ENCODE results near the gene ASIC2.

ASIC2 gene

GRCh38 chr17:33292981-33293867, at the start of gene ASIC2:
Gene ASIC2 (minus strand): TSS chr17:33293295.
- DNase-seq (ENCODE audit: low spot score), result no peak

- DNase-seq (ENCODE audit: low spot score), result no peak
These were observed 48.9 kb upstream of the ASIC2 start for GRCh38 chr17:33342025-33342424.

GRCh38 chr17:33338242-33338641, 45.1 kb upstream of the ASIC2 start:
- DNase-seq (ENCODE audit: low spot score), result no peak

GRCh38 chr17:33335491-33336173, 42.5 kb upstream of the ASIC2 start:
- no peak for DNase-seq (ENCODE audit: low spot score)

GRCh38 chr17:33334703-33335102, 41.6 kb upstream of the ASIC2 start:
- DNase-seq (ENCODE audit: low spot score), result no peak

GRCh38 chr17:33330877-33331276, 37.8 kb upstream of the ASIC2 start:
- DNase-seq (ENCODE audit: low spot score), result no peak

GRCh38 chr17:33328129-33328528, 35.0 kb upstream of the ASIC2 start:
- DNase-seq (ENCODE audit: low spot score), result no peak

- DNase-seq (ENCODE audit: low spot score), result no peak
These were observed 31.6 kb upstream of the ASIC2 start for GRCh38 chr17:33324736-33325135.

GRCh38 chr17:33322063-33322462, 29.0 kb upstream of the ASIC2 start:
- no peak for DNase-seq (ENCODE audit: low spot score)

GRCh38 chr17:33318241-33318640, 25.1 kb upstream of the ASIC2 start:
- no peak for DNase-seq (ENCODE audit: low spot score)

GRCh38 chr17:33316746-33317145, 23.7 kb upstream of the ASIC2 start:
- DNase-seq (ENCODE audit: low spot score), result no peak

GRCh38 chr17:33310296-33310695, 17.2 kb upstream of the ASIC2 start:
- no peak for DNase-seq (ENCODE audit: low spot score)

GRCh38 chr17:33303254-33303653, 10.2 kb upstream of the ASIC2 start:
- no peak for DNase-seq (ENCODE audit: low spot score)

GRCh38 chr17:33302394-33302793, 9.3 kb upstream of the ASIC2 start:
- no peak for DNase-seq (ENCODE audit: low spot score)

GRCh38 chr17:33300241-33300640, 7.1 kb upstream of the ASIC2 start:
- no peak for DNase-seq (ENCODE audit: low spot score)

GRCh38 chr17:33299115-33299514, 6.0 kb upstream of the ASIC2 start:
- DNase-seq (ENCODE audit: low spot score), result no peak

- no peak for DNase-seq (ENCODE audit: low spot score)
These were observed 4.5 kb upstream of the ASIC2 start for GRCh38 chr17:33297643-33298042.

GRCh38 chr17:33294994-33295393, 1.9 kb upstream of the ASIC2 start:
- DNase-seq (ENCODE audit: low spot score), result no peak

GRCh38 chr17:33292201-33292980, 704 bp downstream of the ASIC2 start:
- no peak for DNase-seq (ENCODE audit: low spot score)

- DNase-seq (ENCODE audit: low spot score), result no peak
These were observed 1.6 kb downstream of the ASIC2 start for GRCh38 chr17:33291248-33292200.

- no peak for DNase-seq (ENCODE audit: low spot score)
These were observed 2.8 kb downstream of the ASIC2 start for GRCh38 chr17:33290253-33290652.

Data from COLO829 (cell line).